AG04449 (cell line): Measurements from ENCODE around the gene MTG1.
A peak's percentile ranks its signal among the peaks of the same experiment; 100 is the strongest.

Experiments used
- CTCF ChIA-PET: fragments of 350-600 bp; formaldehyde crosslinking; extraction: SDS; loops from one replicate; lab custom pipeline; 2021; ENCODE audit warnings: antibody characterized with exemption; lab: Yijun Ruan, JAX
- POLR2A ChIA-PET: fragments of 400-600, 350-600 bp; formaldehyde crosslinking; extraction: SDS; loops from one replicate; lab custom pipeline; 2020; ENCODE audit warnings: antibody characterized with exemption, inconsistent platforms; lab: Yijun Ruan, JAX
- DNase-seq: peaks from one replicate; pipeline ENCODE4 v3.0.0-alpha.2; 2010; ENCODE audit warnings: low read depth, low spot score
- H3K4me3 ChIP-seq: 2 replicates; pipeline ENCODE4 v1.5.1; 2011; ENCODE audit warnings: low read depth, mild to moderate bottlenecking, control low read depth, low read length
- TF ChIP-seq, protein P1 (sequence below): IDR thresholded peaks from one replicate; pipeline ENCODE4 v1.5.1; 2011; ENCODE audit warnings: mild to moderate bottlenecking, moderate library complexity, low read length, control low read depth, inconsistent platforms; ENCODE audit not compliant: insufficient read depth; ENCODE audit errors: missing control alignments

MTG1 gene

DNA sequence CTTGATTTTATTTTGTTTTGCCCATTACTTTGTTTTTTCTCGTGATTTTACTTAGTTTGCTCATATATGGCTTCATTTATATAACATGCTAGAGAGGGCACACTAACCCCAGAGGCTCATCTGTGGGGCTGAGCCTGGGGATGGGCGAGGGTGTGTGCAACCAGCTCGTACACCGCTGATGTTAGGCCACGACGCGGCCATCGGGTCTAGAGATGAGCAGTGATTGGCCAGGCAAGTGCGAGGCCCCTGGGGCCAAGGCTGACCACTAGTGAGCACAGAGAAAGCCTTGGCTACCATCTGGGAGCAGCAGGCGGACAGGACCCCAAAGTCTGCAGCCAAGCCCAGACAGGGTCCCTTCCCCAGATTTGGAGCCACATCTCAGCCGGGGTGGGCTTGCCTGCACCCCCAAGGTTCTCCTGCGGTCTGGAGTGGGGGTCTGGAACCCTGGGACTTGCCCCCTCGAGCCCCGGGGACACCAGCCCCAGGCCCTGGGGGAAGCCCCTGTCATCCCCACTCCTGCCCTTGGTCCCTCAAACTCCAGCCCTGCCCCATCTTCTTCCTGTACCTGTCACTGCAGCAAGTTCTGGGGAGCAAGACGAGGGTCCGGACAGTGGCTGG, 39.9 kb upstream of the MTG1 start:
- DNase-seq: no peak
- CTCF ChIA-PET: interaction anchor here (1.9 to 4.5 kb wide), 2 partner anchors 24 to 25 kb away, joined by 11 to 25 read pairs; no protein-coding TSS in a partner anchor
- TF ChIP-seq, protein P1, sequence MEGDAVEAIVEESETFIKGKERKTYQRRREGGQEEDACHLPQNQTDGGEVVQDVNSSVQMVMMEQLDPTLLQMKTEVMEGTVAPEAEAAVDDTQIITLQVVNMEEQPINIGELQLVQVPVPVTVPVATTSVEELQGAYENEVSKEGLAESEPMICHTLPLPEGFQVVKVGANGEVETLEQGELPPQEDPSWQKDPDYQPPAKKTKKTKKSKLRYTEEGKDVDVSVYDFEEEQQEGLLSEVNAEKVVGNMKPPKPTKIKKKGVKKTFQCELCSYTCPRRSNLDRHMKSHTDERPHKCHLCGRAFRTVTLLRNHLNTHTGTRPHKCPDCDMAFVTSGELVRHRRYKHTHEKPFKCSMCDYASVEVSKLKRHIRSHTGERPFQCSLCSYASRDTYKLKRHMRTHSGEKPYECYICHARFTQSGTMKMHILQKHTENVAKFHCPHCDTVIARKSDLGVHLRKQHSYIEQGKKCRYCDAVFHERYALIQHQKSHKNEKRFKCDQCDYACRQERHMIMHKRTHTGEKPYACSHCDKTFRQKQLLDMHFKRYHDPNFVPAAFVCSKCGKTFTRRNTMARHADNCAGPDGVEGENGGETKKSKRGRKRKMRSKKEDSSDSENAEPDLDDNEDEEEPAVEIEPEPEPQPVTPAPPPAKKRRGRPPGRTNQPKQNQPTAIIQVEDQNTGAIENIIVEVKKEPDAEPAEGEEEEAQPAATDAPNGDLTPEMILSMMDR: no peak
- H3K4me3 ChIP-seq: no peak overlapping the region
- POLR2A ChIA-PET: no interaction called here

DNA sequence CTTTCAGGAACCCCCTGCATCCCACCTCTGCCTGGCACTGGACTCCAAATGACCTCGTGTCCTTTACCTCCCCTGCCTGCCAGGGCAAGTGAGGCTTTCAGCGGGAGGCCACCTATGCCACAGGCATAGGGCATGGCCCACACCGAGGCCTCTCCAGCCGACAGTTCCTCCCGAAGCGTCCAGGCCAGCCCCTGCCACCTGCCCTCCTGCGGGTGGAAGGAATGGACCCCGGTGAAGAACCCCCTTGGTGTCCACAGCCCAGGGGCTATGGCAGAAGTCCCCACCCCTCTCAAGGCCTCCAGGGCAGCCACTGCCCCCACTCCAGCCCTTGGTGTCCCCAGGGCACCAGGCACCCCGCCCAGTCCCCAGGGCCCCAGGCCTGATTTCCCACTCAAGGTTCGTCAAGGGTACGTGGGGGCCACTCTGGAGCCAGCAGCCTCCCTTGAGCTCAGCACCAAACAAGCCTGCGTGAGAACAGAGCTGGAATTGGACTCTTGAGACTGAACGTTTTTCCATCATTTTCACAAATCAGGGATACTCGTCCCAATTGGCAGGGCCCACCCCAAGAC, 39.2 kb upstream of the MTG1 start:
- ChIA-PET POLR2A (no interaction called here), CTCF (interaction anchor here (1.2 to 4.5 kb wide), 2 partner anchors 24 to 25 kb away, joined by 3 to 25 read pairs; partner anchors contain the start of gene PAOX)
- no peak overlapping the region for H3K4me3 ChIP-seq
- TF ChIP-seq, protein P1: no peak
- no peak for DNase-seq

DNA sequence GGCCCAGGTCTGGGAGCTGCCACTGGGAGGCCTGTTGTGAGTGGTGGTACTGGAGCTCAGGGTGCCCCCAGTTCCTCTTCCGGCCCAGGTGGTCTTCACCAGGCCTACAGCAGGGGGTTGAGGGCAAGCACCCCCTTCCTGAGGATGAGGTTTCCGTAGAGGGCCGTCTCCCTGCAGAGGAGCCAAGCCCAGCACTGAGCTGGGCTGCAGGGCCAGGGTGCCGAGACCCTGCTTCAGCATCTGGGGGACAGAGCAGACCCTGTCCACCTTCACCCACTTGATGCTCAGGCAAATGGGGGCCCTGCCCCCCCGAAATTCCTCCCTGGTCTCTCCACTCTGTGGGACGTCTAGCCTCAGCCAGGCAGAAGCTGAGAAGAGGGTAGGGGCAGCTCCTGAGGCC, 38.7 kb upstream of the MTG1 start:
- CTCF ChIA-PET: interaction anchor here (1.2 to 4.5 kb wide), 2 partner anchors 23 to 26 kb away, joined by 3 to 25 read pairs; partner anchors contain the start of gene PAOX
- TF ChIP-seq, protein P1: no peak
- no peak for DNase-seq
- POLR2A ChIA-PET: no interaction called here
- H3K4me3 ChIP-seq: no peak overlapping the region

DNA sequence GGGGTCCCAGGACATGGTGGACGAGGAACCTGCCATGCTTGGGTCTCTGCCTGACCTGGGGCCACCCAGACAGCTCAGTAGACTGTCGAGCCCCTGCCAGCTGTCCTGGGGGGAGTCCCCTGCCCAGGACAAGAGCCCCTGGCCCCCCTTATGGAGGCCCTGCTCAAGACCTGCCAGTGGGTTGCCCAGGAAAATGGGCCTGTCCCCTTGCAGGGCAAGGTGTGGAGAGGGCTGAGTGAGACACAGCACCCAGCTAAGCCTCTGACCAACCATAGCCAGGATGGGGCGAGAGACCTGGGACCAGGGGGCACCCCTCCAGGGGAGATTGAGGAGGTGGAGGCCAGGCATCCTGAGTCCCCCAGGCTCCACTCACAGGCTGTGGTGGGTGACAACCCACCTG, 38.0 kb upstream of the MTG1 start:
- H3K4me3 ChIP-seq: no peak overlapping the region
- ChIA-PET CTCF (interaction anchor here (1.0 to 4.5 kb wide), 3 partner anchors 22 to 29 kb away, joined by 3 to 25 read pairs (median 3); partner anchors contain the start of gene PAOX), POLR2A (interaction anchor here (0.6 kb wide), 1 partner anchor 18 kb away, joined by 3 read pairs; no protein-coding TSS in a partner anchor)
- TF ChIP-seq, protein P1: no peak
- no peak for DNase-seq

DNA sequence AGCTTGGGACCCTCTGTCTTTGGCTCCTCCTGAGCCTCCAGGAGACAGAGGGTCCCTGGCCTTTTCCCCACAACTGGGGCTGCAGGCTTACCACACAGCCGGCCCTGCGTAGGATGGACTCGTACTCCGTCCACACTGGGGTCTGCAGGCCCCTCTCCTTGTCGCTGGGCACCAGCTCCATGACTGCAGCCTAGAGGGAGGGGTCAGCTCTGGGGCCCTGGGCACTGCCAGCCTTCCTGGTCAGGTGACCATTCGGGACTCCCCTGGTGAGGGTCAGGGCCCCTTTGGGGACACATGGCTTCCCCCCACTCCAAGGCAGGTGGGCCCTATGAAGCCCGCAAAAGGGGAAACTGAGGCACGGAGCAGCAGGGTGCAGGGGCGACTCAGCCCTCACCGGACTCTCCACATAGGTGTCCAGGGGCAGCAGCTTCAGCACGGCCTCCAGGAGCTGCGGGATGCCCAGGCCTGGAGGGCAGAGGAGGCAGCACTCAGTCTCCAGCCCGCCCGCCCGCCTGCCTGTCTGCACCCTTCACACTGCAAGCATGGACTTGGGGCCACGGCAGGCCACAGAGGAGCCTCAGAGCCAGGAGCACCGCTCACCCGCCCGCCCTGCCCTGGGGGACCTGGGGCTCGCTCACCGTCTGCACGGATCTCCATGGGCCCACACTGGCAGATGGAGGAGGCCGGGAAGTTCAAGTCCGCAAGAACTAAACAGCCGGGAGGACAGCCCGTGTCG, 37.2 kb upstream of the MTG1 start:
- POLR2A ChIA-PET: interaction anchor here (0.6 kb wide), 1 partner anchor 17 kb away, joined by 3 read pairs; no protein-coding TSS in a partner anchor

More for the DNA sequence above, 37.2 kb upstream of the MTG1 start:
- TF ChIP-seq, protein P1: no peak
- peak overlapping the region; percentile 64 for H3K4me3 ChIP-seq
- DNase-seq: no peak
- CTCF ChIA-PET: interaction anchor here (1.0 to 4.5 kb wide), 4 partner anchors 25 to 42 kb away, joined by 3 to 25 read pairs (median 4); no protein-coding TSS in a partner anchor
